GM12864 (cell line): ENCODE results near the gene HOXC4.

Experiments used
- DNase-seq: peaks from one replicate; pipeline ENCODE4 v3.0.0-alpha.2; 2011; ENCODE audit warnings: low read depth
- H3K4me3 ChIP-seq: 2 replicates; pipeline ENCODE4 v1.5.1; 2011; ENCODE audit warnings: mild to moderate bottlenecking, low read depth, low read length, control low read depth
- TF ChIP-seq, protein P1 (sequence below): IDR thresholded peaks from 2 replicates; pipeline ENCODE4 v1.5.1; 2011; ENCODE audit warnings: low read depth, mild to moderate bottlenecking, moderate library complexity, low read length, control low read depth, inconsistent platforms; ENCODE audit errors: missing control alignments

Gene HOXC4

DNA sequence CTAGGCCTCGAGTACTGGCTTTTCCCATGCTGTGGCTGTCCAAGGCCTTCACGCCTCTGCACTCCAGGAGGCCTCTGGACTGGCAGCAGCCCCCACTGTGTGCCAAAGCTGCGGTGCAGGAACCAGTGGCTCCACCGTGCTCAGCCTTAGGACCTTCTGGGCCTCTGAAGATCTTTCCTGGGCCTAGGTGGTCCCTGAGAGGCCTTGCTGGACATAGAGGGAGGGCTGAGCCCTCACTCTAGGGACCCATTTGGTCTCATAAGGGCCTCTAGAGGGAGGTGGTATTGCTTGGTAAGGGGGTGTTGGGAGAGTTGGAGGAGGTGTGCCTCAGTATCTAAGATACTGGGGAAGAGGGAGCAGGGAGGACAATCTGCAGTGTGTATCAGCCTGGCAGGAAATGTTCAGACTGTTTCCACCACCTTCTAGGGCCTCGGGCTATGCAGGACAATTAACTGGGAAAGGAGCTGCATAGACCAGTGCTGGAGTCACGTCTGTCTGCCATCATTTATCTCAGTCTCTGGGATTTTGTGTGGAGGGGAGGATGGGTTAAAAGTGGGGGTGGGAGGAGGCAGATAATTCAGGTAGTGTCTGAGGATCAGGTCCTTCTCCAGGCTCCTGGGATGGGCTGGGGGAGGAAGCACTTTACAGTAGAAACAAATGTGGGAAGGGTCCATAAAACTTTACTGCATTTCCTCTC lies 17.9 kb upstream of the HOXC4 start:
- no peak overlapping the region for H3K4me3 ChIP-seq
- DNase-seq: no peak
- TF ChIP-seq, protein P1, sequence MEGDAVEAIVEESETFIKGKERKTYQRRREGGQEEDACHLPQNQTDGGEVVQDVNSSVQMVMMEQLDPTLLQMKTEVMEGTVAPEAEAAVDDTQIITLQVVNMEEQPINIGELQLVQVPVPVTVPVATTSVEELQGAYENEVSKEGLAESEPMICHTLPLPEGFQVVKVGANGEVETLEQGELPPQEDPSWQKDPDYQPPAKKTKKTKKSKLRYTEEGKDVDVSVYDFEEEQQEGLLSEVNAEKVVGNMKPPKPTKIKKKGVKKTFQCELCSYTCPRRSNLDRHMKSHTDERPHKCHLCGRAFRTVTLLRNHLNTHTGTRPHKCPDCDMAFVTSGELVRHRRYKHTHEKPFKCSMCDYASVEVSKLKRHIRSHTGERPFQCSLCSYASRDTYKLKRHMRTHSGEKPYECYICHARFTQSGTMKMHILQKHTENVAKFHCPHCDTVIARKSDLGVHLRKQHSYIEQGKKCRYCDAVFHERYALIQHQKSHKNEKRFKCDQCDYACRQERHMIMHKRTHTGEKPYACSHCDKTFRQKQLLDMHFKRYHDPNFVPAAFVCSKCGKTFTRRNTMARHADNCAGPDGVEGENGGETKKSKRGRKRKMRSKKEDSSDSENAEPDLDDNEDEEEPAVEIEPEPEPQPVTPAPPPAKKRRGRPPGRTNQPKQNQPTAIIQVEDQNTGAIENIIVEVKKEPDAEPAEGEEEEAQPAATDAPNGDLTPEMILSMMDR: no peak

DNA sequence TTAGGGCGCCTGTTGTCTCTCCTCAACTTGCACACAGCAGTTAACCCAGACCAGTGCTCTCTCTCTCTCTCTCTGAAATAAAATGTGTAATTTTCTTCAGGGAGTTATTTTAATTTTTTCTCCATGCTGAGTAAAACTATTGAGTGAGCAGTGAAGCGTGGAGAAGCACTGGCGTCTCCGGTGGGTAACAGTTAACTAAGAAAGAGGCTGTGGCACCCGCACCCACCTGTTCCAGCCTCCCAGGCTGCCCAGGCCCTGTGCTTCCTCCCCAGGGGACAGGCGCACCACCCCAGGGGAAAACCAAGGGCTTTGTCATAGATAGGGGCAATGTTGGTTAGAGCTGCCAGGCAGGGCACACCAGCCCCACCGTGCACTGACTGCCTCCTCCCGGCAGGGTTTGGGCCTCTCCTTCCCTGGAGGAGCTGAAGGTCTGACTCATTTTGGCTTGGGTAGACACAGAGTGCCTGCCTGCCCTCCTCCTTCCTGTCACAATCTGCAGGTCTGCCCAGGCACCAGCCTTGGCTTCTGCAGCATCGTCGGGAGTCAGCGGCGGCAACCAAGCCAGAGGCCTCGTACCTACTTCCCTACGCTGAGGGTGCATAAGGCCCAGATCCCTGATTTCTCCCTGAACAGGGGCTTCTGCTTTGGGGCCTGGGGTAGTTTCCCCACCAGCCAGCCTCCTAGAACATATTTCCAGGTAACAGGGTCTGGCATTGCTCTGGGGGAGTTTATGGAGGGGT lies 16.8 kb upstream of the HOXC4 start:
- DNase-seq: no peak
- TF ChIP-seq, protein P1: no peak
- H3K4me3 ChIP-seq: no peak overlapping the region

DNA sequence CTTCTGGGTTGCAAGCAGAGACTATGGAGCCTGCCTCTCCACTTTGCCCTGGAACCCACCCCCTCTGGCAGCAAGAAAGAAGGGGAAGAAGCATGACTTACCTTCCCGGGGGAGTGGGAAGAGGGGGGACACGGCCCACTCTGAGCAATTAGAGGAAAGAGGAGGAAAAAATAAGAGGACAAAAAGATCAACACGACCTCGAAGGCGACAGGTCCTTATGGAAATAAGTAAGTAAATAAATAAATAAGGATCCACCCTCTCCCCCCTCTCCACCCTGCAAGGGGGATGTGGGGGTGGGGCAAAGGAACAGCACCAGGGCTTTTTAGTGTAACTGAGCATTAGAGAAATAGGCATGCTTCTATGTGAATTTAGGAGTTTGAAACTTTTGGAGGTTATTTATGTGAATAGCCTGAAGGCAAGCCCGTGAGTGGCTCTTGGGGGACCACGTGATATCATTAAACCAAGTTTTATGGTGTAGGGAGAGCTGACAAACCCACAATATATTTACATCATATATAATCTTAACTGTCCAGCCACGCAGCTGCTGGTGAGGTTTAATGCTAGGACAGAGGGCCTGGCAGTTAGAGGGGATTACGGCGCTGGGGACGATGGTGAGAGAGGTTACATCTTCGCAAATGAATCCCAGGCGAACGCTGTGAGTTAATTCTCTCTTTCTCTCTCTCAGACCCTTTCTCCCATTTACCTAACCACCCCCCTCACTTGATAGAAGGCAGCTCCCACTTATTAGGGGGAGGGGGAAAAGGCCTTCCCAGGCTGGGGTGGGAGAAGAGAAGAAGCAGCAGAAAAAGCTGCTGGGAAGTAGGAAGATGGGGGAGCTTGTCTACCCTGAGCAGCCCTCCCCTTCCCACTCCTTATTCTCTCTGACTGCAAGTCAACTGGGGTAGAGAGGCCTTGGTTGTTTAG lies 16.0 kb upstream of the HOXC4 start:
- DNase-seq: no peak
- no peak overlapping the region for H3K4me3 ChIP-seq
- TF ChIP-seq, protein P1: no peak

DNA sequence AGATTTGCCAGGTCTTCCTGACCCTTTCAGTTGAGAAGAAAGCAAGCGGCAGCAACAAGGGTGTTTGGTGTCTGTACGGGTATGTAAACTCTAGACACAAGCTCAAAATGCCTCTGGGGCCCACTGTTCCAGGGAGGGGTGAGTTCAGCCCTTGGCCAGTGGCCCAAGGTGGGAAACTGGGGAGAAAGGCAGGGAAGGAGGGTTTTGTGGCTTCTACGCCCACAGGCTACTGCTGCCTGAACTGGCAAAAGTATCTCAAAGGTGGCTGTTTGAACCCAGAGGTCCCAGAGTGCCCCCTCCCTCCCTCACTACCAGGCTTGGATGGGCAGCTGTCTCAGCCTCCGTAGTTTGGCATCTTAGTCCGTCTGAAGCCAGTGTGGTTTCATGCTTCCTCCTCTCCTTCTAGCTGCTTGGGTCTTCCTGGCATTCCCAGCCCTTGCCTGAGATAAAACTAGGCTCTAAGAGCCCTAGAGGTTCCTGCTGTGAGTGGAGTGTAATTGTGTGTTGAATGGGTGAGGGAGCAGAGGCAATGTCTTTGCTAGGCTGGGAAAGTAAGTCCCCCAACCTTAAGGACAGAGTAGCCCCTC lies 15.3 kb upstream of the HOXC4 start:
- no peak for DNase-seq
- H3K4me3 ChIP-seq: no peak overlapping the region
- TF ChIP-seq, protein P1: no peak

DNA sequence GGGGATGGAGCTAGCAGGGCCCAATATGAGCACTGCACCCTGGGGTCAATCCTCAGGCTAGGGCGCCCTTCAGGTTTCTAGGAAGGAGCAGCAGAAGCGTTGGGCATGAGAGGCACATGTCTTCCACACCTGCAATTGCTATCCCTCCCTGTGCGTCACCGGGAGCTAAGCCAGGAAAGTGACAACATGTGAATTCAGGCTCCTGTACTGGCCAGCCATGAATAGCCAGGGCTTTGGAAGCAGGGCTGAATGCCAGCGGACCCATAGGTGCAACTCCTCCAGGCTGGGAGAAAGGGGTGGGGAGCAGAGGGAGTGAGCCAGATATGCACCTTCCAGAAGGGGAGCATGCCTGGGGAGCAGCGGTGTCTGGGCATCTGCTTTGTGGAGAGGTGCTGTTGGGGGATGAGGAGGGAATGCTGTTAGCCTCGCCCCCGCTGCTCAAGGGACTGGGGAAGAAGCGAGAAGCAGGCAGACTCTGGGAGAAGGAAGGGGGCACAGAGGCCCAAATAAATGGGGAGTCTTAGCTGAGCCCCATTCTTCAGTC lies 14.7 kb upstream of the HOXC4 start:
- TF ChIP-seq, protein P1: no peak
- H3K4me3 ChIP-seq: no peak overlapping the region
- no peak for DNase-seq

DNA sequence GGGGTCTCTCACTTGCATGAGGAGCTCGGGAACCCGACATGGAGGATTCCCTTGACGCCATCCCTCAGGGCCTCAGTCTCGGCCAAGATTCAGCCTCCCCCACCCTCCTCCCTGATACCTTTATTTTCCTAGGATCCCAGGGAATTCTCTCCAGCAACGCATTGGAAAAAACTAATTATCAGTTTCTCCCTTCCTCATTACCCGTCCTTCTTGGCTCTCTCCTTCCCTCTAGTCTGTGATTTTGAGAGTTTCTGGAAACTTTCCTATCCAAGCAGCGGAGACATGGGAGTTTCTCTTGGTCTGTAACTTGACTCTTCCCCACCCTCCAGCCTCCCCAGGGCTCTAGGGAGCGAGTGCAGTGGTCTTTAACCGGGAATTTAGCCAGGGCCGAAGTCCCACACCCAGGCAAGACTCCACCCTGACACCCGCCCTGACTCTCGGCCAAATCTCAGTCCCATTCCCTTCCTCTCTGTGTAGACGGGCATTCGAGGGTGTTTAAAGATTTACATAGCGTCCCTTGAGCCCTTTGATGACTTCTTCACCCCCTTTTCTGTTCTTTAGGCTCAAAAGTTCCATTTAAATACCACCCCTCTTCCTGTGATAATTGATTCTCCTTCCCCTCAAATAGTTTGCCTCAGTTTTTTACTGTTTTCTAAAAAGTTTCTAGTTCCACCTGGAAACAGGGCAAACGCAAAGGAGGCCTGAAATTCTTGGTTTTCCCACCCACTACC lies 14.1 kb upstream of the HOXC4 start:
- TF ChIP-seq, protein P1: no peak
- H3K4me3 ChIP-seq: no peak overlapping the region
- no peak for DNase-seq
